GM23338 (cell line): Measurements from ENCODE around the gene IL20RB.

Experiments
- CREB1 ChIP-seq: fragments of 250-450 bp; sonication (Bioruptor Pico); IDR thresholded peaks from 2 replicates; pipeline ENCODE4 v1.5.0; 2020; ENCODE audit warnings: low read depth, mild to moderate bottlenecking, moderate library complexity
- CTCF ChIP-seq, 2 experiments: fragments of 200-600 bp in 1 of 2; sonication (generic) in 1 of 2; conservative IDR thresholded peaks; 2 replicates each; pipeline versions ENCODE4 v1.5.1 to v1.6.1; 2016 to 2017; ENCODE audit warnings: antibody characterized with exemption in 2 of 2, low read depth in 2 of 2, mild to moderate bottlenecking in 2 of 2, moderate library complexity in 1 of 2
- EZH2 ChIP-seq: fragments of 200-600 bp; sonication (generic); IDR thresholded peaks from one replicate; pipeline ENCODE4 v1.8.0; 2017; ENCODE audit warnings: antibody characterized with exemption, mild to moderate bottlenecking, low read depth; ENCODE audit not compliant: unreplicated experiment
- EZH2phosphoT487 ChIP-seq: fragments of 200-600 bp; sonication (generic); IDR thresholded peaks from one replicate; pipeline ENCODE4 v1.8.1; 2018; ENCODE audit warnings: antibody characterized with exemption; ENCODE audit not compliant: unreplicated experiment
- JUNB ChIP-seq: IDR thresholded peaks from one replicate; pipeline ENCODE4 v1.6.1; 2016; ENCODE audit warnings: antibody characterized with exemption; ENCODE audit not compliant: unreplicated experiment
- NANOG ChIP-seq: IDR thresholded peaks from 2 replicates; pipeline ENCODE4 v1.6.1; 2016; ENCODE audit warnings: antibody characterized with exemption, borderline replicate concordance
- POLR2AphosphoS5 ChIP-seq: IDR thresholded peaks from 2 replicates; pipeline ENCODE4 v1.6.1; 2016; ENCODE audit warnings: antibody characterized with exemption, low read depth
- REST ChIP-seq: IDR thresholded peaks from one replicate; pipeline ENCODE4 v1.6.1; 2018; ENCODE audit warnings: antibody characterized with exemption; ENCODE audit not compliant: unreplicated experiment
- ZNF114 ChIP-seq: fragments of 250-450 bp; sonication (Bioruptor Pico); IDR thresholded peaks from 2 replicates; pipeline ENCODE4 v1.5.0; 2020; ENCODE audit warnings: mild to moderate bottlenecking, moderate library complexity
- ZNF331 ChIP-seq: fragments of 250-450 bp; sonication (Bioruptor Pico); IDR thresholded peaks from 2 replicates; pipeline ENCODE4 v1.5.0; 2020; ENCODE audit warnings: low read depth, mild to moderate bottlenecking, moderate library complexity

GRCh38 chr3:137046747-137047146 is 89.0 kb downstream of the IL20RB start:
- TF ChIP-seq CTCF (conservative IDR thresholded peaks at IDR 0.05; ENCODE audit: low read depth in 2 of 2) (no peak), POLR2AphosphoS5 (no peak), CREB1 (CRISPR knock-in tag) (no peak), EZH2 (no peak), REST (no peak), EZH2phosphoT487 (no peak), JUNB (no peak), ZNF331 (no peak), NANOG (no peak), ZNF114 (no peak)
